Natural killer cell (primary cell): Measurements from ENCODE around the gene CPSF4L. TPM values are rescaled to one million over a fixed set of nuclear protein-coding genes. Genes with fewer than 3 reads are reported as not detected.
A peak's percentile ranks its signal among the peaks of the same experiment; 100 is the strongest.

ENCODE experiments used
- ATAC-seq, 3 donors: fragments of 150-1000 bp in 2 of 3; fragments of 200-7000 bp in 1 of 3; cut with Tn5 transposase; 1 replicate in 1 of 3; 2 replicates in 2 of 3; pipeline ENCODE4 v1.10.0; 2021; ENCODE audit warnings: mild to moderate bottlenecking in 2 of 3, moderate library complexity in 2 of 3
- DNase-seq, 2 donors: peaks; one replicate each; pipeline versions ENCODE4 v3.0.0 to v3.0.0-alpha.2; 2013 to 2021; ENCODE audit warnings: mixed read lengths in 1 of 2
- H3K27ac ChIP-seq: one replicate; pipeline ENCODE4 v1.5.1; 2013; ENCODE audit warnings: mild to moderate bottlenecking, low read length
- H3K27me3 ChIP-seq: one replicate; pipeline ENCODE4 v1.6.1; 2013; ENCODE audit warnings: low read length; ENCODE audit not compliant: control insufficient read depth, insufficient read depth
- H3K36me3 ChIP-seq: one replicate; pipeline ENCODE4 v1.6.1; 2013; ENCODE audit warnings: low read length; ENCODE audit not compliant: control insufficient read depth, insufficient read depth
- H3K4me1 ChIP-seq: one replicate; pipeline ENCODE4 v1.6.1; 2013; ENCODE audit warnings: low read length; ENCODE audit not compliant: control insufficient read depth, insufficient read depth
- H3K4me3 ChIP-seq: one replicate; pipeline ENCODE4 v1.5.1; 2013; ENCODE audit warnings: low read length
- H3K9me3 ChIP-seq: one replicate; pipeline ENCODE4 v1.6.1; 2013; ENCODE audit warnings: low read length; ENCODE audit not compliant: control insufficient read depth, insufficient read depth
- H3K27ac Mint-ChIP-seq, 2 donors: one replicate each; pipeline ENCODE4 v1.8.0; 2022; ENCODE audit warnings: mild to moderate bottlenecking in 2 of 2, mixed read lengths in 2 of 2, moderate library complexity in 1 of 2
- H3K27me3 Mint-ChIP-seq, 2 donors: one replicate each; pipeline ENCODE4 v1.8.0; 2022; ENCODE audit warnings: low read depth in 2 of 2, mixed read lengths in 2 of 2
- H3K36me3 Mint-ChIP-seq: one replicate; pipeline ENCODE4 v1.8.0; 2022; ENCODE audit warnings: mixed read lengths
- H3K4me1 Mint-ChIP-seq, 2 donors: one replicate each; pipeline ENCODE4 v1.8.0; 2022; ENCODE audit warnings: mixed read lengths in 2 of 2
- H3K4me3 Mint-ChIP-seq: one replicate; pipeline ENCODE4 v1.8.0; 2022; ENCODE audit warnings: mild to moderate bottlenecking, moderate library complexity, mixed read lengths
- H3K9me3 Mint-ChIP-seq, 2 donors: one replicate each; pipeline ENCODE4 v1.8.0; 2022; ENCODE audit warnings: mixed read lengths in 2 of 2
- CTCF ChIP-seq: fragments of 200-600 bp; IDR thresholded peaks from one replicate; pipeline ENCODE4 v1.8.0; 2022; ENCODE audit warnings: antibody characterized with exemption
- WGBS: methylation state at CpG from one replicate; pipeline ENCODE4 v1.1.7; 2013; ENCODE audit warnings: missing lambda C conversion rate; ENCODE audit not compliant: insufficient coverage; 5-methylcytosine and 5-hydroxymethylcytosine counted together
- intact Hi-C: fragments of 100-400 bp; cut with micrococcal nuclease; formaldehyde crosslinking; loops from one replicate; pipeline ENCODE4 v1.14.2; 2022
- total RNA-seq, 4 donors: library from RNA; stranded (reverse); fragments of 120-200 nt in 1 of 4; gene quantifications; one replicate each; pipeline versions ENCODE4 v1.2.3 to v1.2.4, GENCODE V29; 2013 to 2022

Gene CPSF4L
- total RNA-seq, 3 donors from 2014 or later (not counting 1 experiment from before 2014, with no cell fraction given), result not detected

- Histone ChIP-seq H3K4me1 (no peaks in the 10 kb centered on the region), H3K27ac (no peak overlapping the region), H3K4me3 (no peak overlapping the region), H3K36me3 (no peaks in the 10 kb centered on the region), H3K9me3 (no peaks in the 10 kb centered on the region), H3K27me3 (no peaks in the 10 kb centered on the region)
- no peak for TF ChIP-seq CTCF
- intact Hi-C loops, result no loop called here
- no peaks in the 10 kb centered on the region for H3K9me3 Mint-ChIP-seq
- no peaks in the 10 kb centered on the region for H3K4me1 Mint-ChIP-seq
- H3K27me3 Mint-ChIP-seq, result no peaks in the 10 kb centered on the region
- no peak overlapping the region for H3K4me3 Mint-ChIP-seq
- DNase-seq (no peak), ATAC-seq (peak in 1 of 3 donors; percentile 48)
- H3K27ac Mint-ChIP-seq, result no peak overlapping the region
- WGBS, result 88% methylated on average over 19 of the region's 19 CpGs
- H3K36me3 Mint-ChIP-seq, result no peaks in the 10 kb centered on the region
Observed at GRCh38 chr17:73261952-73262675, 434 bp upstream of the CPSF4L start.

- no peaks in the 10 kb centered on the region for H3K36me3 ChIP-seq
- WGBS, result 91% methylated on average over 6 of the region's 6 CpGs
Observed at GRCh38 chr17:73257516-73257915, 4.2 kb downstream of the CPSF4L start.

GRCh38 chr17:73256220-73256619 lies 5.5 kb downstream of the CPSF4L start:
- 100% methylated on average over 3 of the region's 3 CpGs for WGBS
- Histone ChIP-seq H3K4me3 (no peak overlapping the region), H3K4me1 (no peaks in the 10 kb centered on the region), H3K27me3 (no peaks in the 10 kb centered on the region), H3K36me3 (no peaks in the 10 kb centered on the region), H3K9me3 (no peaks in the 10 kb centered on the region), H3K27ac (no peak overlapping the region)
- TF ChIP-seq CTCF, result no peak
- no peaks in the 10 kb centered on the region for H3K9me3 Mint-ChIP-seq
- H3K4me1 Mint-ChIP-seq, result peaks cover 0 to 5% of the 10 kb centered on the region in 2 donors
- intact Hi-C loops, result no loop called here
- no peak overlapping the region for H3K27ac Mint-ChIP-seq
- no peaks in the 10 kb centered on the region for H3K36me3 Mint-ChIP-seq
- H3K4me3 Mint-ChIP-seq, result no peak overlapping the region
- DNase-seq, result no peak
- peaks cover 0 to 3% of the 10 kb centered on the region in 2 donors for H3K27me3 Mint-ChIP-seq
- ATAC-seq, result no peak

More at GRCh38 chr17:73257516-73257915, 4.2 kb downstream of the CPSF4L start:
- H3K27me3 ChIP-seq, result no peaks in the 10 kb centered on the region
- no peak for ATAC-seq
- peaks cover 0 to 3% of the 10 kb centered on the region in 2 donors for H3K27me3 Mint-ChIP-seq
- intact Hi-C loops, result no loop called here
- DNase-seq, result no peak
- no peaks in the 10 kb centered on the region for H3K36me3 Mint-ChIP-seq
- H3K9me3 ChIP-seq, result no peaks in the 10 kb centered on the region
- no peak for TF ChIP-seq CTCF
- no peak overlapping the region for H3K4me3 ChIP-seq
- peaks cover 0 to 5% of the 10 kb centered on the region in 2 donors for H3K4me1 Mint-ChIP-seq
- H3K4me1 ChIP-seq, result no peaks in the 10 kb centered on the region
- no peak overlapping the region for H3K4me3 Mint-ChIP-seq
- H3K27ac Mint-ChIP-seq, result no peak overlapping the region
- H3K9me3 Mint-ChIP-seq, result no peaks in the 10 kb centered on the region
- H3K27ac ChIP-seq, result no peak overlapping the region
